PFSK-1 (cell line): ENCODE results near the gene CTXN1.

Experiments used
- FOXP2 ChIP-seq: optimal IDR thresholded peaks from 2 replicates; pipeline ENCODE3; 2011; ENCODE audit warnings: borderline replicate concordance, control low read depth, inconsistent platforms; ENCODE audit not compliant: insufficient read depth; ENCODE audit errors: extremely low read length, extremely low read depth
- POLR2AphosphoS5 ChIP-seq: IDR thresholded peaks from 2 replicates; pipeline ENCODE4 v1.6.1; 2012; ENCODE audit warnings: low read depth, mild to moderate bottlenecking, control low read depth, low read length, moderate library complexity
- REST ChIP-seq, 2 experiments: IDR thresholded peaks; 2 replicates each; pipeline versions ENCODE4 v1.6.1 to v1.8.0; 2011 to 2012; ENCODE audit warnings: low read depth in 2 of 2, low read length in 2 of 2, control low read depth in 1 of 2, inconsistent platforms in 1 of 2, mild to moderate bottlenecking in 1 of 2, moderate library complexity in 1 of 2; ENCODE audit not compliant: insufficient read depth in 1 of 2
- SIN3A ChIP-seq: IDR thresholded peaks from 2 replicates; pipeline ENCODE4 v1.6.1; 2012; ENCODE audit warnings: mild to moderate bottlenecking, low read length, moderate library complexity, borderline replicate concordance; ENCODE audit not compliant: insufficient read depth
- TAF1 ChIP-seq: IDR thresholded peaks from 2 replicates; pipeline ENCODE4 v1.6.1; 2012; ENCODE audit warnings: low read length, control low read depth, borderline replicate concordance; ENCODE audit not compliant: insufficient read depth

Gene CTXN1

GRCh38 chr19:7931221-7932061, 5.5 kb upstream of the CTXN1 start:
- TF ChIP-seq REST (IDR thresholded peaks at IDR 0.05; ENCODE audit: insufficient read depth in 1 of 2, low read depth in 2 of 2, low read length in 2 of 2) (no peak), SIN3A (no peak), FOXP2 (no peak), POLR2AphosphoS5 (no peak), TAF1 (no peak)

DNA sequence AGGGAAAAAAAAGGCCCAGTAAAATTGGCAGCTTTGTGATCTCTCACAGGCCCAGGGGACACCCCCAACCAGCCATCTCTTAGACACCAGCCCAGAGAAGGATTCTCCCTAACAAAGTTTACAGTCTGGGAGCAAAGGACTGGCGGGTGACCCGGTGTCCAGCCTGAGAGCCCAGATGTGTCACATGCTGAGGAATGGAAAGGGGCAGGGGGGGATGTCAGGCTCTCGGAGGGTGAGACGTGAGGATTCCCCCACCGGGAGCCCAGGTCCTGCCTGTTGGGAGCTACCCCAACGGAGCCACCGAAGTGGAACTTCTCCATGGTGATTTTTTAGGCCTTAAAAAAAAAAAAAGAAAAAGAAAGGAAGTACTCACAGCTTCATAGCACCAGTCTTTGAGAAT, 4.8 kb upstream of the CTXN1 start:
- TF ChIP-seq SIN3A (no peak), FOXP2 (no peak), POLR2AphosphoS5 (no peak; the same call in 1 of the 2 replicates), REST (IDR thresholded peaks at IDR 0.05; ENCODE audit: insufficient read depth in 1 of 2, low read depth in 2 of 2, low read length in 2 of 2) (no peak), TAF1 (no peak)

DNA sequence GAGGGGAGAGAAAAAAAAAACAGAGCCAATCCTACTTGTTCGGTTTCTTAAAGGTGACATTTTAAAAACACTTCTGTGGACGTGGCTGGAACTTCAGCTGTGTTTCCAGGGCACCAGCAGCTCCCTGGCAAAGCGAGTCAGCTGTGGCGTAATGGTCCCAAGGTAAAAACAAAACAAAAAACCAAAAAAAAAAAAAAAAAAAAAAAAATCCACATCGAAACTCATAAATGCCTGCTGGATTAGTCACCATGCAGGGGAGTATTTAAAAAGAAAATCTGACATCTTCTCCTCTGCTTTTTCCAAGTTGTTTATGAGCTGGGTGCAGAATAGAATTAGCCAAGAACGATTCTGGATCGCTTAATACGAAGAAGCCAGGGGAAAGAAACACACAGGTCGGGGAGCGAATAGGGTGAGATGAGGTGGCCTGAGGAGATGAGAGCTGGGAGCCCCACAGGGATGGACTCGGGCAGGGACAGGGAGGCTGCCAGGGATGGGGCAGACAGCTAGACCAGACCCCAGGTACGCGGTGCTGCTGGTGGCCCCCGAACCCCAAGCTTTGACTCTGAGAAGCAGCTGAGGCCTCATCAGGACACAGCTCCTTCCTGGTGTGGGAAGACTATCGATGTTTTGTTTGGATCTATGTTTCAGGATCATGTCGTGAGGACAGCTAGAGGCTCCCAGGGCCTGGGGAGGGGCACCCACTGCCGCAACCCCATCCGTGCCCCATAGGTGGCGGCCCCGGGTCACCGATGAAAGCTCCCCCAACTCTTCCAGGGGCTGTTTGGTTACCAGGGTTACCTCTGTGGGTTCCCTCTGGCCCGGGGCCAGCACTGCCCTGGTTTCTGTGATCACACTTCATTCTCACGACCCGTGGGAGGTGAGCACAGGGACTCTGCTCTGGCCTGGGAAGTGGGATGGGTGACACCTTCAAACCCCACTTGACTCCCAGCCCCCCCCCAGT, 3.1 kb upstream of the CTXN1 start:
- TF ChIP-seq TAF1 (no peak), POLR2AphosphoS5 (peak; percentile 78), SIN3A (no peak), REST (IDR thresholded peaks at IDR 0.05; ENCODE audit: insufficient read depth in 1 of 2, low read depth in 2 of 2, low read length in 2 of 2) (no peak), FOXP2 (no peak)

- TF ChIP-seq POLR2AphosphoS5: no peak
- peak; percentile 8; the same call in 1 of the 2 replicates for TF ChIP-seq SIN3A
- no peak for TF ChIP-seq FOXP2
- TF ChIP-seq REST (IDR thresholded peaks at IDR 0.05; ENCODE audit: insufficient read depth in 1 of 2, low read depth in 2 of 2, low read length in 2 of 2): peak in 1 of 2 experiments; percentile 35; a peak in 1 of 4 replicates
- TF ChIP-seq TAF1: no peak; the same call in 1 of the 2 replicates
Observed at GRCh38 chr19:7928334-7928706, 2.4 kb upstream of the CTXN1 start.
